ENCODE data around the gene EEF1A2.

The EEF1A2 gene

DNA sequence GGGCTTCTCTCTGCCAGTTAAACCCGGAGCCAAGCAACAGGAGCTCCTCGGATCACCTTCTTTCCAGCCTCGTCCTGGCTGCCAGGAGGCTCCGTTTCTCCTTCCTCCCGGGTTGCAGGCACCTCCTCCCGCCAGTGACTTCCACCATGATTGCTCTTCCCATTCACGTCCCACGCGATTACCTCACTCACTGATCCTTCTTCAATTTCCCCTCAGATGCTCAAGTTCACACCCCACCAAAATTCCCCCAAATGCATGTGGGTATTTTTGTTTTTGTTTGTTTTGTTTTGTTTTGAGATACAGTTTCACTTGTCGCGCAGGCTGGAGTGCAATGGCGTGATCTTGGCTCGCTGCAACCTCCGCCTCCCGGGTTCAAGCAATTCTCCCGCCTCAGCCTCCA lies 51.6 kb downstream of the EEF1A2 start:
- DNase-seq: no peak

DNA sequence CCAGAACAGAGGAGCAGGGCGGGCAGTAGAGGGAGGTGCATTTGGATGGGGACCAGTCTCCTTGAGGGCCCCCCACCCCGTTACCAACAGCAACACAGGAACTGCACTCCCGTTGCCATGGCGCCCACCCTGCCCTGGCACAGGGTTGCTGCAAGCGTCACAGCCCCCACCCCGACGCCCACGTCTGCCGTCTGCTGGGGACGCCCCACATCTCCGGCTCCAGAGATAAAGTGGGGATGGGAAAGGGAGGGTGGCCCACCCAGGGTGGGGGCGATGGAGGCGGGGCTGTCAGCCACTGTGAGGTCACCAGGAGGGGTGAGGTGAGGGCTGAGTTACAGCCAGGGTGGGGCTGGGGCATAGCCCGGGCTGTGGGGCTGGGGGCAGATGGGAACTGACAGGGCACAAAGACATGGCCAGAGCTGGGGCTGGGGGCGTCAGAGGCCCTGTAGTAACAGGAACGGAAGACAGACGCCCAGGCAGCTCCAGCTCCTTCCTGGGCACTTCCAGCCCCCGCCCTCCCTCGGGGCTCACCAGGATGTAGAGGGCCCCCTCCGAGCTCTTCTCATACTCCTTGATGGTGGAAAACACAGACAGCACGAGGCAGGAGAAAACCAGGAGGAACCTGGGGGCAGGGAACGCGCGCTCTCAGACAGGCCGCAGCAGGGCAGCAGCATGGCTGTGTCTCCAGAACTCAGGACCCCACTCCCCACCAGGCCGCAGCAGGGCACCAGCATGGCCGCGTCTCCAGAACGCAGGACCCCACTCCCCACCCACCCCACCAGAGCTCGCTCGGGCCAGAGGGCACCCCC lies 52.5 kb downstream of the EEF1A2 start:
- DNase-seq: no peak

GRCh38 chr20:63445075-63445734 lies 53.7 kb downstream of the EEF1A2 start:
- no peak for DNase-seq

DNA sequence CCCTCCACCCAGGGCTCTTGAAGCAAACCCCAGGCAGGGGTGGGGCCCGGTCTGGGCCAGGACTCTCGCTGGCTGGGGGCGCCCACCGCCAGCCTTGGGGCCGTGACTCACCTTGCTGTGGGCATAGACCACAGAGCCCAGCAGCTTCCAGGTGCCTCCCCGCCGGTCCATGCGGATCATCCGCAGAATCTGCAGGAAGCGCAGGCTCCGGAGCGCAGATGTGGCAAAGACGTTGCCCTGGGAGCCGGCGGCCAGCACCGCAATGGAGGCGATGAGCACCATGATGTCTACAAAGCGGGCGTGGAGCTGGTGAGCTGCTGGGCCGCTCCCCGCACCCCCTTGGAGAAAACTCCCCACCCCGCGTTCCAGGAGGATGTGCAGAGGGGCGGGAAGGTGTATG lies 54.3 kb downstream of the EEF1A2 start:
- DNase-seq: no peak

GRCh38 chr20:63443606-63444395 lies 55.1 kb downstream of the EEF1A2 start:
- no peak for DNase-seq

DNA sequence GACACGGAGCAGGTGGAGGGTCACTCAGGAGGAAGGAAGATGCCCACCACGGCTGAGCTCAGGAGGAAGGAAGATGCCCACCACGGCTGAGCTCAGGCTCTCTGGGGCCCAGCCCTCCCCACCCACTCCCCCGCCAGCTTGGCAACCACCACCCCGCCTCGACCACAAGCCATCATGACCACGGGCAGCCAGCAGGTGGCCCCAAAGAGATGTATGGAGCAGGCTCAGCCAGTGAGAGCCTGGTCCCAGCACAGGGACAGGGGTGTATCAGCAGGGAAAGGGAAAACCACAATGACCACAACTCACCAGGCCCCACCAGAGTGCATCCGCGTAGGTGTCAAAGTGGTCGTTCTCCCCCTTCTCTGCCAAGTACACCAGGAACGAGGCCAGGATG lies 56.8 kb downstream of the EEF1A2 start:
- DNase-seq: no peak

DNA sequence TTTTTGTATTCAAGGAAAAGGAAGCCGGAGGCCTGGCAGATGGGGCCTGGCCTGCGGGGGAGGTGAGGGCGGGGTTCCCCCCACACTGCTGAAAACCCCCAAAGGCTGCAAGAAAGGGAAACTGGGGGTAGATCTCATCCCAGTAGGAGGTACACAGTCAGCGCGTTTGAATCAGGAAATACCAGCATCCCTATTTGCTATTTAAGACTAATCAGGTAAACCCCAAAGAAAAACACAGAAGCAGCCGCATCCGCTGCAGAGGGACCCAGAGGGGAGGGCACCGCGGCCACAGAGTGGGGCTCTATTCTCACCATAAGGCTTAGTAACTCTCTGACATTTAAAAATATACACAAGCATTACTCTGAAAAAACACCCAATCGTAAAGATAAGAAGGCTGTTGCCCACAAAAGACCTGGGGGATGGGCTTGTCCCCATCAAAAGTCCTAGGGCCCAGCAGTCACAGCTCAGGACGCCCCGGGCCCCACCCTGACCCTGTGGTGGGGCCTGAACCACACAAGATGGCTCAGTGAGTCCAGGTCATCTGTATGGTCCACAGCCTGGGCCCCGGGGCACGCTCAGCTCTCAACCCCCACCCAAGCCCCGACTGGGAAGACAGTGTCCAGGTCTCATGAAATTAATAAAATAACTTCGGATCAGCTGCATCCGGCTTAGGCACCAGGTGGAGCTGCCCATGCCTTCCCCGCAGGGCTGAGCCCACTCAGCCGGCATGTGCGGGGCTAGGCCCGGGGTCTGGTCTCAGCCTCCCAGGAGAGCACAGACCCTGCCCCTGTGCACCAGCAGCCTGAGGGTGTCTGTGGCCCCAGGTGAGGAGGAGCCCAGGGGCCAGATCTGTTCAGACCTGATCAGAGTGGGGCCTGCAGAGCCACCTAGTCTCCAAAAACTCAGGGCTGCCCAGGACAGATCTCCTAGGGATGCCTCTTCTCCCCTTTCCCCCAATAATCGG lies 57.5 kb downstream of the EEF1A2 start:
- no peak for DNase-seq

GRCh38 chr20:63440366-63440955 lies 58.4 kb downstream of the EEF1A2 start:
- no peak for DNase-seq

DNA sequence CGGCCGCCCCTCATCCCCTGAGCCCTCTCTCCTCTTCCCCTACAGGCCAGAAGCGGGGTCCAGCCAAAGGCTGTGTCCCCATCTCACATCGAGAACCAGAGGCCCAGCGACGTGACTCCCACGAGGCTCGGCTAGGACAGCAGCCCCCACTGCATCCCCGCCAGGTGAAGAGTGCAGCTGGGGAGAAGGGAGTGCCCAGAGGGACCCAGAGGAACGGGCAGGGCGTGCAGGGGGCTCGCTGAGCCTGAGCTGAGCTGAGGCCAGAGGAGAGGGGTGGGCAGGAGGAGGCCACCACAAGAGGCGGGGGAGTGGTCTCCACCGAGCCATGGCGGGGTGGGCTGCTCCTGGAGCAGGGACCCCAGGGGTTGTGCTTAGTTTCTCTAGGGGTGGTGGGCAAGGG lies 59.0 kb downstream of the EEF1A2 start:
- DNase-seq: no peak

- DNase-seq: no peak
These were observed 60.8 kb downstream of the EEF1A2 start for GRCh38 chr20:63438121-63438520.

All from GOT3 (cell line).